GM19193 (cell line): ENCODE measurements around the gene RPL23.

Experiments
- POLR2A ChIP-seq: IDR thresholded peaks from 4 replicates; pipeline ENCODE4 v1.6.1; 2011; ENCODE audit not compliant: insufficient read depth, insufficient read length; ENCODE audit errors: extremely low read depth

RPL23 gene

GRCh38 chr17:38874505-38875400, 21.2 kb upstream of the RPL23 start:
- no peak for TF ChIP-seq POLR2A

- TF ChIP-seq POLR2A: no peak
Observed at GRCh38 chr17:38873640-38874380, 20.3 kb upstream of the RPL23 start.

- no peak for TF ChIP-seq POLR2A
Observed at GRCh38 chr17:38872671-38873385, 19.3 kb upstream of the RPL23 start.

- no peak for TF ChIP-seq POLR2A
Observed at GRCh38 chr17:38872027-38872511, 18.5 kb upstream of the RPL23 start.

GRCh38 chr17:38871247-38872015, 17.9 kb upstream of the RPL23 start:
- TF ChIP-seq POLR2A: no peak

GRCh38 chr17:38870259-38871165, 17.0 kb upstream of the RPL23 start:
- no peak for TF ChIP-seq POLR2A

GRCh38 chr17:38869526-38870258, 16.2 kb upstream of the RPL23 start, which contains the start of gene LASP1:
Gene LASP1 (plus strand): TSS chr17:38870058. CDS start chr17:38870190, 132 bp downstream.
- TF ChIP-seq POLR2A: peak; percentile 97

GRCh38 chr17:38868817-38869525, 15.4 kb upstream of the RPL23 start:
- TF ChIP-seq POLR2A: peak; percentile 89

- no peak for TF ChIP-seq POLR2A
Observed at GRCh38 chr17:38867968-38868816, 14.7 kb upstream of the RPL23 start.

GRCh38 chr17:38867179-38867967, 13.9 kb upstream of the RPL23 start:
- no peak for TF ChIP-seq POLR2A

- TF ChIP-seq POLR2A: no peak
Observed at GRCh38 chr17:38864636-38865398, 11.3 kb upstream of the RPL23 start.
